GM19468 (cell line): ENCODE data around the gene NOXA1.

ENCODE experiments used
- ATAC-seq: cut with Tn5 transposase; IDR thresholded peaks from one replicate; pipeline ENCODE4 v1.9.1; 2021; ENCODE audit warnings: mild to moderate bottlenecking, moderate library complexity, moderate number of reproducible peaks; ENCODE audit not compliant: unreplicated experiment; ENCODE audit errors: extremely low read depth

The NOXA1 gene

DNA sequence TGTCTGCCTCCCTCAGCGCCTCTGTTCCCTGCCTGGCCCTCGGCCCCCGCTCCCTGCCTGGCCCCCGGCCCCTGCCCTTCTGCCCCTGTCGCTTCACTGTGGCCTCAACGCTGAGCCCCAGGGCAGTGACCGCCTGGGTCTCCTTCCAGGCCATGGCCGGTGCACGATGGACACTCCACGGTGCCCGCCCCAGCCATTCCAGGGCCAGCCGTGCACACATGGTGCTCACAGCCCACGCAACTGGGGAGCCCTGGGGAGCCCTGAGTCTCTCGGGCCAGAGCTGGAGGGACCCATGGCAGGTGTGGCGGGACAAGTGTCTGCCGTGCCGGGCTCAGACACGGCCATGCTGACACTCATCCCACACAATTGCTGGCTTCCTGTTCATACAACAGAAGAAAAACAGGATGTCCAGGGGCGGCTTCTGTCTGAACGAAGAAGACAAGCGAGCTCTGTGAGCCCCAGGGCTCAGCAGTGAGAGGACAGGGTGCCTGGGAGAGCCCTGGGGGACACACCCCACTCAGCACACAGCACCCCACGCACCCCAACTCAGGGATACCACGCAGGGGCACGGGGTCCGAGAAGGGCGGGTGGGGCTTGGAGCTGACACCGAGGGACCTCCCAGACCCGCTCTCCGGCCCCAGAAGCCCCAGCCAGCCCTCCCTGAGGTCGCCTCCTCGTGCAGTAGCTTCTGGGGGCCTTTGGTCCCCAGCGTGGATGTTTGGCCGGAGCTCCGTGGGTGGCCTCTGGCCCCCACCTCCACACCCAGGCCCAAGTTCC is 35.9 kb upstream of the NOXA1 start:
- ATAC-seq: no peak

DNA sequence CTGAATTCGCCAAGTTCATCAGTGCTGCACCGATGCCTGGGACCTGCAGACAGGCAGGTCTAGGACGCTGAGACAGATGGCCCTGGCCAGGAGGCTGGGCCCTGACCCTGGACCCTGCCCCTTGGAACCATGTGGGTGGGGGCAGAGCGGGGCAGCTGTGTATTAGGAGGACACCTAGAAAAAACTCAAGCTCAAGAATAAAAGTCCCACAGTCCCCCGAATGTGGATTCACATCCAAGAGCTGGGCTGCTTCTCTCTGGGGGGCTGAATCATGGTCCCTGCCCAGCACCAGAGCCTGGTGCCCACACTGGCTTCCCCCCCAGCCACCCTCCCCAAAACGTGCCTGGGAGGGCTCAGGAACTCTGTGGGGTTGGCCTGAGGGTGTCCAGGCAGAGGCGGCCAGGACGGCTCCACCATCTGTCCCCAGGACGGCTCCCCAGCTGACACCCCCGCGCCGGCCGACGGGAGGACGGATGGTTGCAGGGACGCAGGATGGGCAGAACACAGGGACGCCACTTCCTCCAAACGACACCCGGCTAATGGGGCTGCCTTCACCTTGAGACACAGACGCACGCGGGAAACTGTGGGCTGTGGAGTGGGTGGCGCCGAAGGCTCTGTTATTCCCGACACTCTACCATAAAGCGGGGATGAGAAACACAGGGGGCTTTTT is 35.2 kb upstream of the NOXA1 start:
- no peak for ATAC-seq

DNA sequence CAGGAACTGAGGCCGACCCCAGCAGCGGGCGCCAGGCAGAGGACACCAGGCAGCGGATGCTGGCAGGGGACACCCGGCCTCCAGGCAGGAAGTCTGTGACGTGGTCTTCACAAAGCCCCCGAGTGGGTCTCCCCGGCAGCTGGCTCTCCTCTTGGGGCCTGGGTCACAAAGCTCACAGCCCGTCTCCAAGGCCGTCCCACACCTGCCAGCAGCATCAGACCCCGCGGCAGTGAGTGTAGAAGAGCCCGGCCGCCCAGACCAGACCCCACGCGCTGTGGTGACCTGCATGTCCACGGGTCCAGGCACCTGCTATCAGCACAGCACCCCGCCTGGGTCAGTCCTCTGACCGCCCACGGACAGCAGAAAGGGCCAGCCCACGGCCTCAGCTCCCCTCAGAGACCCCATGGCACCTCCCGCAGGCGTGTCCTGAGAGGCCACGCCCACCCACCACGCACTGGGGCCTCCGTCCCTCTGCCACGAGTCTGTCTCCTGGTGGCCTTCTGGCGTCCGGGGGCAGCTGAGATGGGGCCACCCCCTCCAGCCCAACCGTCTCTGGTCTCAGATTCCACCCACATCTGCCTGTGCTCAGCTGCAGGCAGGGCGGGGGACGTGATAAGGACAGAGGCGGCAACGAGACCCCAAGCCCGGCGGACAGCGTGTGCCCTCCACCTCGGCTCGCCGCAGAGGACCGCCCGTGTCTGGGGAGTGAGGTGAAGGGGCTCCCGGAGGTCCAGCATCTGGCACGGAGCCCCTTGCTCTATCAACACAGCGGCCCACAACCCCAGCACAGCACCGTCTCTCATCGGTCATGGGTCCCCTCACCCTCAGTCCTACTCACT is 34.4 kb upstream of the NOXA1 start:
- no peak for ATAC-seq

DNA sequence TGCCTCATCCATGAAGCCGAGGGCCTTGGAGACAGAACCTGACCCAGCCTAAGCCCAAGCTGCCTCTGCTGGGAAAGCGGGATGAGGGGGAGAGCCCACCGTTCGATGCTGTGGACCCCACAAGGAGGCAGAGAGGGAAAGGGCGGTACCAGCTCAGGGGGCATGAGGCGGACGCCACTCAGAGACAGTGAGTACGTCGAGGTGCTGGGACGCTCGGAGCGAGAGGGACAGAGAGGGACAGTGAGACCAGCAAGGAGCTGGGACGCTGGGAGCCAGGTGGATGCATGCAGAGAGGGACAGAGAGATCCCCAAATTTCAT is 33.8 kb upstream of the NOXA1 start:
- ATAC-seq: no peak

DNA sequence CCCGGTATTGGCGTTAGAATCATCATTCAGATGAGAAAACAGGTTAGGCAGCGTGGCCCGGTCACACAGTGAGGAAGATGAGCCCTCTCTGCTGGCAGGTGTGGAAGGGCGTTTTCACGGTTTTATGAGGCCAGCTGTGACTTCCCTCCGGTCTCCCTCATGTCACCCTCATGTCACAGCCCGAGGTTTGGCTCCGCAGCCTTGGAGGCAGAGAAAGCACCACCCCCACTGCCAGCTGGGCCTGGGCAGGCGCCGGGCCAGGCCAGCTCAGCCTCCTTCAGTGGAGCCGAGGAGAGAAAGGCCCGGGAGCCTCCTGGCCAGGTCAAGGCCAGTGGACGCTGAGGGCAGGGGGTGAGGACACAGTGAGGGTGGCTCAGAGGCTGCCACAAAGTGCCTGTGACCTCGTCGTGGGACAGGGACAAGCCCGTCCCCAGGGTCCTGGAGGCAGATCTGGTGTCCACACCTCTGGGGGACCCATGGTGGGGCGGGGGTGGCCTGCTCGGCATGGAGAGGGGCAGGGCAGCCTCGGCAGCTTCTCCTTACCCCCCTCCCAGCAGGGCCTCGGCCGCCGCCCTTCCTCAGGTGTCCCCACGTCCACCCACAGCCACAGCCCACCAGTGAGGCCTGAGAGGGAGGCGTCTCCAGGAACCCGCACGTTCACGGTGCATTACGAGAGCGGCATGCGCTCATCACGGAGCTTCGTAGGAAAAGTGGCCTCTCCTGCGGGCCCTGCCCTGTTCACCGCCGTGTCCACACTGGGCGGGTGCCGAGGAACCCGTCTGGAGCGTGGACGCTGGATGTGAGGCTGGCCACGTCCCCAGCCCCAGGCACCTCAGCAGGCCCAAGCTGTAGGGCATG is 32.4 kb upstream of the NOXA1 start:
- no peak for ATAC-seq

DNA sequence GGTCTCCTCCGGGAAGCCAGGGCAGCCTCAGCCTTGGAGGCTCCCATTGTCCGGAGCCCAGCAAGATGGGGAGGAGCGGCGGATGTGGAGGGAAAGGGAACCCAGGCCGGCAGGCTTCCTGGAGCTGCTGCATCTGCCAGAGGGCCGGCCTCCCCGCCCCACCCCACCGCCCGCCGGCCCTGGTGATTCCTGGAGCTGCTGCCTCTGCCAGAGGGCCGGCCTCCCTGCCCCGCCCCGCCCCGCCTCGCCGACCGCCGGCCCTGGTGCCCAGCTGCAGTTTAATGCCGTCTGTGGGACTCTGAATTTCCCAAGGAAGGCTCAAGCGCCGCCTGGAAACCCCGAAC is 31.8 kb upstream of the NOXA1 start:
- no peak for ATAC-seq

DNA sequence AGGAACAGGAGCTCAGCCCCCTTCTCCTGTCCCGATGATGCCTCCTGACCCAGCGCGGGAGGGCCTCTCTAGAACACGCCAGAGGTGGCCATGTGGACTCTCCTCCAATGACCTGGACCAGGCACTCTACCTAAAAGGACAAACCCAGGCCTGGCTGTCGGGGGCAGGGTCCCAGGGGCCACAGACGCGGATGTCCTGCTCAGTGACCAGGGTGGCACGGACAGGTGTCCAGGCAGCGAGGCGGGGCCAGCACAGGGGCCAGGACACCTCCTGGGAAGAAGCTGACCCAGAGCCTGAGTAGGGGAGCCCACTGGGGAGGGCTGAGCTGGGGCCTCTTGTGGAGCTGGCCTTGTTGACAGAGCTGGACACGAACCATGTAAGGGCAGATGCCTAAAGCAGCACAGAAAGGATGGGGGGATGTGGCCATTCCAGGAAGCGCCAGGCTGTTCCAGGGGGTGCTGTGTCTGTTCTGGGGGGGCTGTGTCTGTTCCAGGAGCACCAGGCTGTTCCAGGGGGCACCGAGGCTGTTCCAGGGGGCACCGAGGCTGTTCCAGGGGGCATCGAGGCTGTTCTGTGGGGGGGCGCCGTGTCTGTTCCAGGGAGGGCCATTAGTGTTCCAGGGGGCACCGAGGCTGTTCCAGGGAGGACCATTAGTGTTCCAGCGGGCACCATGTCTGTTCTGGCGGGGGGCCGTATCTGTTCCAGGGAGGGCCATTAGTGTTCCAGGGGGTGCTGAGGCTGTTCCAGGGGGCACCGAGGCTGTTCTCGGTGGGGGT is 30.8 kb upstream of the NOXA1 start:
- ATAC-seq: no peak

DNA sequence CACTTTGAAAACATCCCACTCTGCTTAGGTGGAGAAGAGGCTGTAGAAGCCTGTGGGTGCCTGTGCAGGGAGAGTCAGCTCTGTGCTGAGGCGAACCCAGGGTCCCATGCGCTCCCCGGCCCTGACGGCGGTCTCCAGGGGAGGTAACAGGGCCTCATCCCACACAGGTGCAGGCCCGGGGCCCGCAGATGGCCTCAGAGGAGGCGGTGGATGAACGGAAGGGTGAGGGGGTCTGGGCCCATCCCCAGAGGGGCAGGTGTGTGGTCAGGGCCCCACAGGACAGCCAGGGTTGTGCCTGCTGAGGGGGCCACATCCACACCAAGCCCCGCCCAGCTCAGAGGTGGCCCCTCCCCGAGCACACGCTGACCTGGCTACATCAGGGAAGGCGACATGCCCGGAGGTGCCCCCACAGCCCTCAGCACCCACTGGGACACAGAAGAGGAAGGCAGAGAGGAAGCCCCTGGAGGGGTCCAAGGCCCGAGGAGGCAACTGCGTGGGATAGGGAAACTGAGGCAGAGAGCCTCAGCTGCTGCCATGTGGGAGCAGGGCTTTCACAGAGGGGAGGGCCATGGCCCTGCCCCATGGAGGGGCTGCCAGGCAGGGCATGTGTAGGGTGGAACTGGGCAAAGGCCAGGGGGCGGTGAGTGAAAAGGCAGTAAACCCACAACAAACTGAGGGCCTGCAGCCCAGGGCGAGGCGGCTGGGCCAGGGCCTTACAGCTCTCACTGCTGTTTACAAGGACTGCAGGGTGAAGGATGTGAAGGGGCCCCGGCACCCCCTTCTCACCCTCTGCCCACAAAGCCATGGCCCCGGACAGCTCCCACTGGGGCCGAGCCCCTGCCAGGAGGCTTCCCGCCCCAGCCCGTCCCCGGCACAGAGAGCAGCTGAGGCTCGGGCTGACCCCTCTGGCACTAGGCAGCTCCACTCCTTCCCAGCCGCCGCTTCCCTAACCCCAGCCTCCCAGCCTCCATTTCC is 29.7 kb upstream of the NOXA1 start:
- ATAC-seq: no peak

DNA sequence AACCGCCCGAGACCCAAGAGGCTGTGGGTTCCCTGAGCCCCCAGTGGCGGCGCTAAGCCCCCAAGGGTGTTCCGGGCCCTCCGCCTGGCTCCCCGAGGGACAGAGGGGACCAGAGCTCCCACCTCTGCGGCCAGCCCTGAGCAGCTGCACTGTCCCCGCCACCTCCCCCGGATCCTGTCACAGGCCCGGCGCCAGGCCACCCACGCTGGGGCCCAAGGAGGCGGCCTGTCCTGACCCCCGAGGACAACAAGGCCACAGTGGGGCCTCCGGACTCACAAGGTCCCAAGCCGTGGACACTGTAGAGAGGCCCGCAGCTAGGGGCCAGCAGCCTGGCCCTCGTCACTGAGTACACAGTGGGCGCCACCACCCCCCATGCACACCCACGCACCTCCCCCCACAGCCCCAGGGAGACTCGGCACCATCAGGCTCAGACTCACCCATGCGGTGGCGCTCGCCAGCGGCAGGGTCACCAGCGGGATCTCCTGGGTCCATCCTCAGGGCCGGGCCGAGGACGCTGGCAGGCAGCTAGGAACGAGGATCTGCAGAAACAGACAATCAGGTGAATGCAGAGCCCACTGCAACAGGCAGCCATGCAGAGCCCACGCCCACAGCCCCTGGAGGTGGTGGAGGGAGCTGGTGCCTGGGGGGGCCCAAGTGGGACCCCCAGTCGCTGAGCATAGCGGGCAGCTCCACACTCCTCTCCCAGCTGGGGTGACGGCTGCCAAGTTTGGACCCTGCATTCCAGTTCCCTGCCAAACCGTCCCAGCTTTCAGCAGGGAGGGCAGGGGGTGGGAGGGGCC is 28.1 kb upstream of the NOXA1 start:
- ATAC-seq: no peak

DNA sequence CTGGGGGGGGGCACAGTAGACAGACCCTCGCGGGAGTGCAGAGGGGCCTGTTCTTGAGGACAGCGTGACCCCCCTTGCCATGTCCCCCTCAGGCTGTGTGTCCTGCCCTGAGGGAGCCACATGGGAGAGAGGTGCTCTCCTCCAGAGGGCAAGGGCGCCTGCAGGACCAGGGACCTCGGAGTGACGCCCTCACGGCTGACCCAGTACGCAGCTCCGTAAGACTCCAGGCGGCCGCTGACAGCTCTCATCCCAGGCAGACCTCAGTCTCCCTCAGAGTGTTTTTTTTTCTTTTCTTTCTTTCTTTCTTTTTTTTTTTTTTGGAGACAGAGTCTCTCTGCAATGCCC is 27.6 kb upstream of the NOXA1 start:
- ATAC-seq: no peak

DNA sequence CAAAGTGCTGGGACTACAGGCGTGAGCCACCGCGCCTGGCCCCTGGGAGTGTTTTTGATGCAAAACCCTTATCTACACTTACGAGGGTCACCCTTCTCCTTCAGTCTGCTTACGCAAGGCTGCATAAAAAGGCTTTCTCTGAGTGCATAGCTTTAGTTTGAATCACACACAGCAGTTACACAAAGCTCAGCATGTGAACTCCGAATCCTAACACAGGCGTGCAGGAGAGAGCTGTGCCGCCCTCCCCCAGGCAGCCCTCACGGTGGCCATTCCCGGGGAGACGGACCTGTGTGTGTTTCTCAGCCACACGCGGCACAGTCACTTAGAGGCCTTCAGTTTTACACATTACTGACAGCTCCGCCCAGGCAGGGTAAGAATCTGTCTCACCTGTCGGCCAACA is 27.0 kb upstream of the NOXA1 start:
- no peak for ATAC-seq

DNA sequence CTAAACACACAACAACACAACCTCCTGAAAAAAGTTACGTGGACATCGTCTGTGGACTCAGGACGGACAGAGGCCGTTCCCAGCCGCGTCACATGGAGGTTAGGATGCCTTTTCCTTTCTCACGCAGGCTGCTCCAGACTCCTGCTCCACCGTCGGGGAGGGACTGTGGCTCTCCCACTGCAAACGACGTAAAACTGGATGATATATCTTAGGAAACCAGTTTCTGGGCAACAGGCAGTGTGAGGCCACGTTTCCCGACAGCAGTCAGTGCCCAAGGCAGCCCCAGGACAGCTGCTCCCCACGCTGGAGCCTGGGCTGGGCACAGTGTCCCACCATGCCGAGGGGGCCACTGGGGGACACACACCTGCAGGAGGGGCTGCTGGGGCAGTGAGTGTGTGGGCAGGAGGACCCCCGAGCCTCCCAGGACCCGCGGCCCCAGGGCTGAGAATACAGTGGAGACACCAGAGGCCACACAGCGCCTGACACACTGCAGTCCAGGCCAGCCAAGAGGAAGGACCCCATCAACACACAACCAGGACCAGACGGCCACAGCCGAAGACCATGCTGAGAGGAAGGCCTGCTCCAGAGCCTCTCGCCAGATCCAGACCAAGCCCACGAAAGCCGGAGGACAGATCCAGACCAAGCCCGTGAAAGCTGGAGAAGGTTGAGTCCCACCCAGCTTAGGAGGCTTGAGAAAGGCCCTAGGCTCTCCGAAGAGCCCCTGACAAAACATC is 26.4 kb upstream of the NOXA1 start:
- ATAC-seq: no peak

DNA sequence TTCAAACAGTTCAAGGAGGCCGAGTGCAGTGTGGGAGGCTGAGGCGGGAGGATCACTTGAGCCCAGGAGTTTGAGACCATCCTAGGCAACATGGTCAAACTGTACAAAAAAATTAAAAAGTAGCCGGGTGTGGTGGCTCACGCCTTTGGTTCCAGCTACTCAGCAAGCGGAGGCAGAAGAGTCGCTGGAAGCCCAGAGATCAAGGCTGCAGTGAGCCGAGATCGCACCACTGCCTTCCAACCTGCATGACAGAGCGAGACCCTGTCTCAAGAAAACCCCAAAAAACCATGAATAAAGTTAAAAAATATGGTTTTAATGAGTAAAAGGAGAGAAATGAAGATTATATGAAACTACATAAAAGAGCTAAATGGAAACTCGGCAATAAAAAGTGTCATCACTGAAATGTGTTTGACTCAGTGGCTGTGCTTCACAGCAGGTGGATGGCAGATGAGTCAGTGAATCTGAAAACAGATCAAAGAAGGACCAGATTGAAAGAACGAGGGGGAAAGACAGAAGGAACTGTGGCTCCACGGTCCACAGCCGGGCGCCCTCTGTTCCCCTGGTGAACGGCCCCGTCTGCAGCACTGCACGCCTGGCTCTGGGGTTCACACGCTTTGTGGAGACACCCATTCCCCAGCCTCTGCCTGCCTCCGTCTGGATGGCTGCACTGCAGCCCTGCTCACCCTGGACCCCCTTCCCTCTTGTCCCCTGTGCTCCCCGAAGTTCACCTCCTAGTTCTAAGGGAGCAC is 25.3 kb upstream of the NOXA1 start:
- no peak for ATAC-seq

DNA sequence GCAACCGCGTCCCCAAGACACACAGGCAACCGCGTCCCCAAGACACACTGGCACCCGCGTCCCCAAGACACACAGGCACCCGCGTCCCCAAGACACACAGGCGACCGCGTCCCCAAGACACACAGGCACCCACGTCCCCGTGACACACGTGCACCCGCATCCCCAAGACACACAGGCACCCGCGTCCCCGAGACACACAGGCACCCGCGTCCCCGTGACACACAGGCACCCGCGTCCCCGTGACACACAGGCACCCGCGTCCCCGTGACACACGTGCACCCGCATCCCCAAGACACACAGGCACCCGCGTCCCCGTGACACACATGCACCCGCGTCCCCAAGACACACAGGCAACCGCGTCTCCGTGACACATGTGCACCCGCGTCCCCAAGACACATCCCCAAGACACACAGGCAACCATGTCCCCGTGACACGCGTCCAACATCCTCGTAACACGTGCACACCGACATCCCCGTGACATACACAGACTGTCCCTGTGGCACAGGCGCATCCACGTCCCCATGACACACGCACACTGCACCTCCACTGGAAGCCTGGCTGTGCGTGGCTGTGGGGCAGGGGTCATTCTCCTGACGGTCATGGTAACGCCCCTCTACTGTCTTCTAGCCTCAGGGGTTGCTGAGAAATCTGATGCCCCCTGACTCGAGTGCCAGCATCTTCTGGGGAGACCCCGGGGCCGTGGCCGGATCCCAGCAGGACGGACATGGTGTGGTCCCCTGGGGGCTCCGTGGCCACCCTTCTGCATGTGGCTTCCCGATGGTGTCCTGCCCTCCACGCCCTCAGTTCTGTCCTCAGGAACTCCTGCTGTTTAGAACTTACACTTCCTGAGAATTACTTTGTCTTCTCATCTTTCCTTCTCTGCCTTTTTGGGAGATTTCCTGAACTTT is 24.4 kb upstream of the NOXA1 start:
- no peak for ATAC-seq

DNA sequence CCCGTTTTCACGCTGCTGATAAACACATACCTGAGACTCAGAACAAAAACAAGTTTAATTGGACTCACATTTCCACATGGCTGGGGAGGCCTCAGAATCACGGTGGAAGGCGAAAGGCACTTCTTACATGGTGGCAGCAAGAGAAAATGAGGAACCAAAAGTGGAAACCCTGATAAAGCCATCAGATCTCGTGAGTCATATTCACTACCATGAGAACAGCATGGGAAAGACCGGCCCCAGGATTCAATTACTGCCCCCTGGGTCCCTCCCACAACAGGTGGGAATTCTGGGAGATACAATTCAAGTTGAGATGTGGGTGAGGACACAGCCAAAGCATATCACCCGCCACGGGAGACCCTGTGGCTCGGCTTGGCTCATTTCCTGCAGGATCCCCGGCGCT is 20.4 kb upstream of the NOXA1 start:
- no peak for ATAC-seq

DNA sequence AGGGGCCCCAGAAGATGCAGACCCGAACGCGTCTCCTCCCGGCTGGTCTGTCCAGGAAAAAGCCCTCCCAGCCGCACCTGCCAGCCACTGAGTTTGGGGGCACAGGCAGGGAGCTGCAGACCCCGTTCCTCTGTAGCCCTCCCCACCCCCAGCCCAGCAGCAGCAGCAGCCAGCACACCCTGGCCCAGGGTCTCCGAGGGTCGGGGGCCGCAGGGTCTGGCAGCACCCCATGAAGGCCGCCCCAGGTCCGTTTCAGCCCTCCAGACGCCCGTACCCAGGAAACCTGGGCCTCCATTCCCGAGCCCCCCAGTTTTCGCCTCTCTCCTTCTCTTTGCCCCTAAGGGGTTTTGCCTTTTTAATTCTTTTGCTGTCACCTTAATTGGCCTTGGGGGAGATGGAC is 19.9 kb upstream of the NOXA1 start:
- ATAC-seq: no peak
